ENCODE measurements around the gene FXYD6. TPM values are rescaled to one million over a fixed set of nuclear protein-coding genes. Genes with fewer than 3 reads are reported as not detected.

The FXYD6 gene
- total RNA-seq, 2 donors from 2014 or later = 6.4 to 29.8 TPM

DNA sequence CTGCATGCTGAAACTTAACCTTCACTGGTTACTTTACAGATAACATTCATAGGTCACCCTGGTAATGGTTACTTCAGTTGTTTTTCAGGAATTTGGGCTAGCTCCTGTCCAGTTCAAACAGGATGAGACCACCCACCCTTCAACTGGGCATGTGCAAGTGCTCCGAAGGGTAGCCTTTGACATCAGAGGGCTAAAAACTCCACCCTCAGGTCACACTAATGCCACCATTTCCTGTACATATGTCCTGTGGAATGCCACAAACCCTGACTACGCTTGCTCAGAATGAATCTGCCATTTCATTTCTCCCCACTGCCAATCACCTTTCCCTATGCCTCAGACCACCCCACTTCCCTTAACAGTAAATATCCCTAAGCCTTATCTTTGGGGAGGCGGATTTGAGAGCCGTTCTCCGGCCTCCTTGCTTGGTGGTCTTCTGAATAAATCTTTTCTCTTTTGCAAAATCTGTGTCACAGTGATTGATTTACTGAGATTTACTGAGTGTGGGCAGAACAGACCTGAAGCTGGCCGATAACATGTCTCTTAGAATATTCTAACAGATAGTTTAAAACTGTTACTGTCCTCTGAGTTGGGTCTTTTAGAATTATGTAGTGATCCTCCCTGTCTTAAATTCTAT, 26.6 kb downstream of the FXYD6 start:
- H3K4me1 ChIP-seq = no peaks in the 10 kb centered on the region
- H3K36me3 ChIP-seq = no peaks in the 10 kb centered on the region
- H3K27me3 ChIP-seq = no peaks in the 10 kb centered on the region
- intact Hi-C loops (cut with DNase I) = loop anchor here (5.0 kb wide), 1 partner anchor 42 kb away; no protein-coding TSS in a partner anchor
- TF ChIP-seq, protein P1, sequence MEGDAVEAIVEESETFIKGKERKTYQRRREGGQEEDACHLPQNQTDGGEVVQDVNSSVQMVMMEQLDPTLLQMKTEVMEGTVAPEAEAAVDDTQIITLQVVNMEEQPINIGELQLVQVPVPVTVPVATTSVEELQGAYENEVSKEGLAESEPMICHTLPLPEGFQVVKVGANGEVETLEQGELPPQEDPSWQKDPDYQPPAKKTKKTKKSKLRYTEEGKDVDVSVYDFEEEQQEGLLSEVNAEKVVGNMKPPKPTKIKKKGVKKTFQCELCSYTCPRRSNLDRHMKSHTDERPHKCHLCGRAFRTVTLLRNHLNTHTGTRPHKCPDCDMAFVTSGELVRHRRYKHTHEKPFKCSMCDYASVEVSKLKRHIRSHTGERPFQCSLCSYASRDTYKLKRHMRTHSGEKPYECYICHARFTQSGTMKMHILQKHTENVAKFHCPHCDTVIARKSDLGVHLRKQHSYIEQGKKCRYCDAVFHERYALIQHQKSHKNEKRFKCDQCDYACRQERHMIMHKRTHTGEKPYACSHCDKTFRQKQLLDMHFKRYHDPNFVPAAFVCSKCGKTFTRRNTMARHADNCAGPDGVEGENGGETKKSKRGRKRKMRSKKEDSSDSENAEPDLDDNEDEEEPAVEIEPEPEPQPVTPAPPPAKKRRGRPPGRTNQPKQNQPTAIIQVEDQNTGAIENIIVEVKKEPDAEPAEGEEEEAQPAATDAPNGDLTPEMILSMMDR (IDR thresholded peaks at IDR 0.05) = no peak
- no peak overlapping the region for H3K9ac ChIP-seq (ENCODE audit: low read depth in 2 of 2, low read length in 2 of 2)
- no peak overlapping the region for H3K4me3 ChIP-seq
- no peak overlapping the region for H3K27ac ChIP-seq
- DNase-seq = no peak
- H3K9me3 ChIP-seq = no peaks in the 10 kb centered on the region

DNA sequence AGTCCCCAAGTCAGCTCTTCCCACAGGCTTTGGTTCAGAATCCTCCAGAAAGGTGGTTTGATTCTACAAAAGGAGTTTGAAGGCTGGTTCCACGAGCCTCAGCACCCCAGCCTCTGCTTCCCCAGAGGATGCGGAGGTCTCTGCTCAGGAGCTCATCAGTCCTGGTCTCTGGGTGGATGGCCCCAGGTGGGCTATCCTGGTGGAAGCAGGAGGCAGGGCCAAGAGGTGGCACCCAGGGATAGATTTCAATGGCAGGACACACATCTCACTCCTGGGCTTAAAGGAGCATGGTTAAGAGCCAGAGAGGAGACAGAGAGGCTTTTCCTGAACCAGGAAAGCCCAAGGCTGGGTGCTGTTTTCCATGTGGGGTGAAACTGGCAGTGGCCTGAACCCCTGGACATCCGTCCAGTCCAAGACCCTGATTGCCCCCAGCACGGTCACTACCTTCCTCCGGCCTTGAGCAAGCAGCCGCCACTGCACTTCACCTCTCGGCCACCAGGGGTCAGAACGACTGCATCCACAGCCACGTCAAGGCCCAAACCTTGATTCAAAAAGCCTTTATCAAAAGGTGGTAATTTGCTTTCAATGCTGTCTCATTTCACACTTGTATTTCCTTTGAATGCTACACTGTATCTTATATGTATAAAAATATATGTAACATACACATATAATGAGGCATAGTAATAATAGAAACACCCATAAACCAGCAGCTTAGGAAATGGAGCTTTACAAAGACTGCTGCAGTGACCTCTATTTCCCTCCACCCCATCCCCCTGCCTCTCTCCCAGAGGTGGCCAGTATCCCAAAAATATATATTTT, 32.6 kb downstream of the FXYD6 start:
- H3K4me3 ChIP-seq = no peak overlapping the region
- no peaks in the 10 kb centered on the region for H3K4me1 ChIP-seq
- peak; percentile 86 for DNase-seq
- H3K27ac ChIP-seq = no peak overlapping the region
- no peaks in the 10 kb centered on the region for H3K27me3 ChIP-seq
- no peaks in the 10 kb centered on the region for H3K36me3 ChIP-seq
- TF ChIP-seq, protein P1 (IDR thresholded peaks at IDR 0.05) = peak; percentile 99
- H3K9ac ChIP-seq (ENCODE audit: low read depth in 2 of 2, low read length in 2 of 2) = no peak overlapping the region
- intact Hi-C loops (cut with DNase I) = loop anchor here (2.0 to 5.0 kb wide), 2 partner anchors 103 to 208 kb away; no protein-coding TSS in a partner anchor
- no peaks in the 10 kb centered on the region for H3K9me3 ChIP-seq

GRCh38 chr11:117842131-117842941, 34.1 kb downstream of the FXYD6 start:
- no peaks in the 10 kb centered on the region for H3K27me3 ChIP-seq
- TF ChIP-seq, protein P1 (IDR thresholded peaks at IDR 0.05) = no peak
- H3K36me3 ChIP-seq = no peaks in the 10 kb centered on the region
- no peaks in the 10 kb centered on the region for H3K4me1 ChIP-seq
- intact Hi-C loops (cut with DNase I) = loop anchor here (5.0 kb wide), 1 partner anchor 210 kb away; no protein-coding TSS in a partner anchor
- no peak overlapping the region for H3K4me3 ChIP-seq
- peak; percentile 20 for DNase-seq
- H3K9ac ChIP-seq (ENCODE audit: low read depth in 2 of 2, low read length in 2 of 2) = no peak overlapping the region
- H3K9me3 ChIP-seq = no peaks in the 10 kb centered on the region
- no peak overlapping the region for H3K27ac ChIP-seq

DNA sequence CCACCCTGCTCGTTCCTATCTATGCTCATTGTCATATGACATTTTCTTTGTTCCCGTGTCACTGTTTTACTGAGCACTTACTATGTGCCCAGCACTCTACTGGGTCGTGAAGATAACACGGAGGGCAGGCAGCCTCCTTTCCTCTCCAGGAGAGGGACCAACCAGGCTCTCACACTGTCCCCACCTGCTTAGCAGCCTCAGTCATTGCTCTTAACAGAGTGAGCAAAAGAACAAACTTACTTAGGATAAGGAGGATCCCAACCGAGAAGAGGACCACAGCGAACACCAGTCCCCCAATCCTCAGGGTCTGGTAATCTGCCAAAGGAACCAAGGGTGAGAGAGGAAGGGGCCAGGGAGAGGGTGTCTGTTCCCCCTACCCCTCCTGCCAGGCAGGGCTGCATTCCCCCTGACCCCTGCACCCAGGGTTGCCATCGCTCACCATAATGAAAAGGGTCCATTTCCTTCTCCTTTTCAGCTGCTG, 34.9 kb downstream of the FXYD6 start:
- intact Hi-C loops (cut with DNase I) = loop anchor here (5.0 kb wide), 1 partner anchor 211 kb away; no protein-coding TSS in a partner anchor
- Histone ChIP-seq H3K27ac (no peak overlapping the region), H3K4me1 (no peaks in the 10 kb centered on the region), H3K27me3 (no peaks in the 10 kb centered on the region), H3K9me3 (no peaks in the 10 kb centered on the region), H3K9ac (ENCODE audit: low read depth in 2 of 2, low read length in 2 of 2) (no peak overlapping the region), H3K4me3 (no peak overlapping the region), H3K36me3 (no peaks in the 10 kb centered on the region)
- TF ChIP-seq, protein P1 (IDR thresholded peaks at IDR 0.05) = no peak
- DNase-seq = peak; percentile 16

All from colonic mucosa (tissue), 4 donors.